GM12891 (cell line): Measurements from ENCODE around the gene CDKL5.
A peak's percentile ranks its signal among the peaks of the same experiment; 100 is the strongest.

ENCODE experiments used
- PAX5 ChIP-seq: IDR thresholded peaks from 2 replicates; pipeline ENCODE4 v1.6.1; 2011; ENCODE audit warnings: low read length, moderate library complexity, mild to moderate bottlenecking; ENCODE audit not compliant: insufficient read depth, severe bottlenecking
- POLR2A ChIP-seq: IDR thresholded peaks from 2 replicates; pipeline ENCODE4 v1.6.1; 2011; ENCODE audit warnings: low read depth, low read length, control low read depth
- POLR2AphosphoS5 ChIP-seq: IDR thresholded peaks from 2 replicates; pipeline ENCODE4 v1.6.1; 2011; ENCODE audit warnings: low read depth, low read length, control low read depth
- POU2F2 ChIP-seq: IDR thresholded peaks from 2 replicates; pipeline ENCODE4 v1.6.1; 2011; ENCODE audit warnings: low read depth, mild to moderate bottlenecking, control low read depth, low read length, moderate library complexity
- SPI1 ChIP-seq: IDR thresholded peaks from 2 replicates; pipeline ENCODE4 v1.6.1; 2011; ENCODE audit warnings: low read depth, low read length, control low read depth
- TAF1 ChIP-seq: IDR thresholded peaks from 2 replicates; pipeline ENCODE4 v1.6.1; 2011; ENCODE audit warnings: low read depth, low read length, control low read depth

- TF ChIP-seq POLR2A (peak; percentile 43; the same call in 1 of the 2 replicates), POU2F2 (no peak), POLR2AphosphoS5 (no peak), TAF1 (no peak), SPI1 (no peak), PAX5 (peak; percentile 65)
Measured at GRCh38 chrX:18424482-18425198, 768 bp upstream of the CDKL5 start.
